ENCODE results near the gene TMTC4. TPM values are rescaled to one million over a fixed set of nuclear protein-coding genes. Genes with fewer than 3 reads are reported as not detected.

TMTC4 gene
- total and polyA plus RNA-seq, 7 donors = 3.6 to 16.9 (median 8.6) TPM

DNA sequence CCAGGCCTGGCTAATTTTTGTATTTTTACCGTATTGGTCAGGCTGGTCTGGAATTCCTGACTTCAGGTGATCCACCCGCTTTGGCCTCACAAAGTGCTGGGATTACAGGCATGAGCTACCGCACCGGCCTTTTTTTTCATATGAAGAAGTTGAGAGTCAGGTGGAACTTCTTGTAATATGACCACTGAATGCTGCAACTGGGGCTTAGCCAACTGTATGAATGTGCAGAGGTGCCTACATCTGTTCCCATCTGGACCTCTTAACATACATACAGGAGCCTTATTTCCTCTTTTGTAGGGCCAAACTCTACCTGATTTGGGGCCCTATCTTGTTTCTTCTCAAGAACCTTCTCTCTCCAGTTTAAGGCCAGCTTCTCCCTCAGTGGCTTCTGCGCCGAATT lies 74.1 kb downstream of the TMTC4 start:
- no peak overlapping the region for H3K27ac ChIP-seq
- H3K4me3 ChIP-seq = no peak overlapping the region
- H3K36me3 ChIP-seq = no peaks in the 10 kb centered on the region
- intact Hi-C loops (cut with DNase I) = no loop called here
- no peaks in the 10 kb centered on the region for H3K9me3 ChIP-seq
- no peak for DNase-seq
- no peaks in the 10 kb centered on the region for H3K4me1 ChIP-seq
- 95 to 96% methylated on average over 6 of the region's 6 CpGs for WGBS, 2 donors
- no peak for TF ChIP-seq POLR2A (IDR thresholded peaks at IDR 0.05)
- no peak for TF ChIP-seq POLR2AphosphoS5 (IDR thresholded peaks at IDR 0.05)
- TF ChIP-seq, protein P1, sequence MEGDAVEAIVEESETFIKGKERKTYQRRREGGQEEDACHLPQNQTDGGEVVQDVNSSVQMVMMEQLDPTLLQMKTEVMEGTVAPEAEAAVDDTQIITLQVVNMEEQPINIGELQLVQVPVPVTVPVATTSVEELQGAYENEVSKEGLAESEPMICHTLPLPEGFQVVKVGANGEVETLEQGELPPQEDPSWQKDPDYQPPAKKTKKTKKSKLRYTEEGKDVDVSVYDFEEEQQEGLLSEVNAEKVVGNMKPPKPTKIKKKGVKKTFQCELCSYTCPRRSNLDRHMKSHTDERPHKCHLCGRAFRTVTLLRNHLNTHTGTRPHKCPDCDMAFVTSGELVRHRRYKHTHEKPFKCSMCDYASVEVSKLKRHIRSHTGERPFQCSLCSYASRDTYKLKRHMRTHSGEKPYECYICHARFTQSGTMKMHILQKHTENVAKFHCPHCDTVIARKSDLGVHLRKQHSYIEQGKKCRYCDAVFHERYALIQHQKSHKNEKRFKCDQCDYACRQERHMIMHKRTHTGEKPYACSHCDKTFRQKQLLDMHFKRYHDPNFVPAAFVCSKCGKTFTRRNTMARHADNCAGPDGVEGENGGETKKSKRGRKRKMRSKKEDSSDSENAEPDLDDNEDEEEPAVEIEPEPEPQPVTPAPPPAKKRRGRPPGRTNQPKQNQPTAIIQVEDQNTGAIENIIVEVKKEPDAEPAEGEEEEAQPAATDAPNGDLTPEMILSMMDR (IDR thresholded peaks at IDR 0.05) = no peak
- TF ChIP-seq EP300 (IDR thresholded peaks at IDR 0.05) = no peak
- no peaks in the 10 kb centered on the region for H3K27me3 ChIP-seq

DNA sequence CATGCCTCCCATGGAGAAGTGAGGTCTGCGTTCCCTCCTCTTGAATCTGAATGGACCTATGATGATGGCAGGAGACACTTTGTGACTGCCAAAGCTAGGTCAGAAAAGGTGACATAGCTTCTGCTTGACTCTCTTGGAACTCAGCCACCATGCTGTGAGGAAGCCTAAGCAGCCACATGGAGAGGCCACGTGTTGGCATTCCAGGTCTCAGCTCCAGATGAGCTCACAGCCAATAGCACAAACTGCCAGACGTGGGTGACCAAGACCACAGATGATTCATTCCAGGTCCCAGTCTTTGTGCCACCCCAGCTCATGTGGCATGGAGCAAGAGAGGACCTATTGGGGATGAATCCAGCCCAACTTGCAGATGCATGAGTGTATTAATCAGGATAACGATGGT lies 77.3 kb downstream of the TMTC4 start:
- Histone ChIP-seq H3K27ac (no peak overlapping the region), H3K4me3 (no peak overlapping the region), H3K4me1 (no peaks in the 10 kb centered on the region), H3K9me3 (no peaks in the 10 kb centered on the region), H3K36me3 (no peaks in the 10 kb centered on the region), H3K27me3 (no peaks in the 10 kb centered on the region)
- no peak for DNase-seq
- 90 to 91% methylated on average over 4 of the region's 4 CpGs for WGBS, 2 donors
- no peak for TF ChIP-seq POLR2A (IDR thresholded peaks at IDR 0.05)
- TF ChIP-seq POLR2AphosphoS5 (IDR thresholded peaks at IDR 0.05) = no peak
- TF ChIP-seq, protein P1 (IDR thresholded peaks at IDR 0.05) = no peak
- no peak for TF ChIP-seq EP300 (IDR thresholded peaks at IDR 0.05)
- intact Hi-C loops (cut with DNase I) = no loop called here

DNA sequence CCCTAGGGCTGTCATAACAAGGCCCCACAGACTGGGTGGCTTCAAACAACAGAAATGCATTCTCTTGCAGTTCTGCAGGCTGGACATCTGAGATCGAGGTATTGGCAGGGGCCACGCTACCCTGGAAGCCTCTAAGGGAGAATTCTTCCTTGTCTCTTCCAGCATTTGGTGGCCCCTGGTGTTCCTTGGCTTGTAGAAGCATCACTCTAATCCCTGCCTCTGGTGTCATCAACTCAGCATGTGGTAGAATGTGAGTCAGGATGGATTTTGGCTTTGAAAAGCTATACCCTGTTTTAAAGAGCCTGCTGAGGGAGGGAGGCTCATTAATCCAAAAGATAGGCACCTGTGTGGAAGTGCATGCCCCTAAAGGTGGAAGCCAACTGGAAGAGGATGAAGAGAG lies 78.1 kb downstream of the TMTC4 start:
- no peaks in the 10 kb centered on the region for H3K36me3 ChIP-seq
- intact Hi-C loops (cut with DNase I) = no loop called here
- no peak for DNase-seq
- no peak overlapping the region for H3K4me3 ChIP-seq
- H3K27ac ChIP-seq = no peak overlapping the region
- 92 to 95% methylated on average over 2 of the region's 2 CpGs for WGBS, 2 donors
- H3K27me3 ChIP-seq = no peaks in the 10 kb centered on the region
- no peaks in the 10 kb centered on the region for H3K4me1 ChIP-seq
- no peaks in the 10 kb centered on the region for H3K9me3 ChIP-seq
- TF ChIP-seq, protein P1 (IDR thresholded peaks at IDR 0.05) = no peak
- TF ChIP-seq POLR2AphosphoS5 (IDR thresholded peaks at IDR 0.05) (no peak), POLR2A (IDR thresholded peaks at IDR 0.05) (no peak), EP300 (IDR thresholded peaks at IDR 0.05) (no peak)

DNA sequence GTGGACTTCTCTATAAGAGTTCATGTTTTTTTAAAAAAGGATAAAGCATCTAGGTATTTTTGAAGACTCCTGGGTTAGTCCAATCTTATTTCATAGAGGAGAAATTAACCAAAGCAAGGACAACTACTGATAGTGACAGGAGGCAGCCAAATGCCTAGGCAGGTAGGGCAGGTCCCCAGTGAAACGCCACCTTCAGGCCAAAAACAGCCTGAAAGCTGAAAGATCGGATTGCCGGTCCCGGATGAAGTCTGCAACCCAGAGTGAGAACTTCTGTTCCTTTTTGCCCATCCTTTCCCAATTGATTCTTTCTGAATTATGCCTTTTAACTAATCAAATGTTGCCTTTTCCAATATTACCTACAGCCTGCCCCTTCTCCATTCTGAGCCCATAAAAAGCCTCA lies 79.9 kb downstream of the TMTC4 start:
- TF ChIP-seq, protein P1 (IDR thresholded peaks at IDR 0.05) = no peak
- no peak for TF ChIP-seq POLR2AphosphoS5 (IDR thresholded peaks at IDR 0.05)
- no peak for TF ChIP-seq POLR2A (IDR thresholded peaks at IDR 0.05)
- TF ChIP-seq EP300 (IDR thresholded peaks at IDR 0.05) = no peak
- no peak for DNase-seq
- intact Hi-C loops (cut with DNase I) = no loop called here
- WGBS, 2 donors = 24 to 69% methylated on average over 4 of the region's 4 CpGs
- H3K9me3 ChIP-seq = no peaks in the 10 kb centered on the region
- no peak overlapping the region for H3K4me3 ChIP-seq
- H3K27me3 ChIP-seq = no peaks in the 10 kb centered on the region
- no peaks in the 10 kb centered on the region for H3K36me3 ChIP-seq
- no peak overlapping the region for H3K27ac ChIP-seq
- no peaks in the 10 kb centered on the region for H3K4me1 ChIP-seq

DNA sequence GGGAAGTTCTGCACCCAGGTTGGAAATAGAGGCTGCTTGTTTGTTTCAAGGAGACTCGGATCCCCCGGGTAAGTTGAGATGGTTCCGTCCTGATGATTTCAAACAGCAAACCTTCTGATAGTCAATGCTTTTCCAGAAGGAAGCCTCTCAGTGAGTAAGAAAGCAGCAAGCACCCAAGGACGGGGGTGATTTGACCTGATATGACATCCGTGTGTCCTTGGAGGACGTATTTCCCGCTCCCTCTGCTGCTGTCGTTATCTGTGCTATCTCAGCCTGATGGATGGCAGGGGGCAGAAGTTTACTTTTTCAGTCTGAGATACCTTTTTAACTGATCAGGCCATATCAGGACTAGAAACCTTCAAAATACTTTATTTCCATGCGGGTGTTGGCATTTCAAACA lies 80.3 kb downstream of the TMTC4 start:
- H3K36me3 ChIP-seq = no peaks in the 10 kb centered on the region
- H3K27me3 ChIP-seq = no peaks in the 10 kb centered on the region
- WGBS, 2 donors = 86 to 92% methylated on average over 9 of the region's 9 CpGs
- H3K27ac ChIP-seq = no peak overlapping the region
- DNase-seq = no peak
- H3K9me3 ChIP-seq = no peaks in the 10 kb centered on the region
- no peaks in the 10 kb centered on the region for H3K4me1 ChIP-seq
- no peak overlapping the region for H3K4me3 ChIP-seq
- intact Hi-C loops (cut with DNase I) = no loop called here
- TF ChIP-seq, protein P1 (IDR thresholded peaks at IDR 0.05) = no peak
- TF ChIP-seq POLR2A (IDR thresholded peaks at IDR 0.05) (no peak), POLR2AphosphoS5 (IDR thresholded peaks at IDR 0.05) (no peak), EP300 (IDR thresholded peaks at IDR 0.05) (no peak)
